Parathyroid adenoma (tissue), 2 donors: ENCODE measurements around the gene OSBPL5.

Source experiments
- H2AFZ ChIP-seq: fragments of 300-600 bp; sonication (generic); one replicate; pipeline ENCODE4 v1.7.0; 2017; ENCODE audit warnings: antibody characterized with exemption, mild to moderate bottlenecking
- H3K27ac ChIP-seq: fragments of 300-600 bp; sonication (generic); one replicate; pipeline ENCODE4 v1.7.0; 2017
- H3K27me3 ChIP-seq: fragments of 300-600 bp; sonication (generic); one replicate; pipeline ENCODE4 v1.7.0; 2017; ENCODE audit warnings: low read length; ENCODE audit not compliant: control insufficient read depth, insufficient read depth
- H3K36me3 ChIP-seq: fragments of 300-600 bp; sonication (generic); one replicate; pipeline ENCODE4 v1.7.0; 2017; ENCODE audit warnings: low read length; ENCODE audit not compliant: control insufficient read depth, insufficient read depth
- H3K4me1 ChIP-seq: fragments of 300-600 bp; sonication (generic); one replicate; pipeline ENCODE4 v1.7.0; 2017; ENCODE audit warnings: control low read depth
- H3K4me2 ChIP-seq: fragments of 300-600 bp; sonication (generic); one replicate; pipeline ENCODE4 v1.7.0; 2017; ENCODE audit warnings: low read length
- H3K4me3 ChIP-seq: fragments of 300-600 bp; sonication (generic); one replicate; pipeline ENCODE4 v1.7.0; 2017; ENCODE audit warnings: low read depth, low read length
- H3K79me2 ChIP-seq: fragments of 300-600 bp; sonication (generic); one replicate; pipeline ENCODE4 v1.7.0; 2017; ENCODE audit warnings: control low read depth
- H3K9ac ChIP-seq: fragments of 300-600 bp; sonication (generic); one replicate; pipeline ENCODE4 v1.7.0; 2017; ENCODE audit warnings: mild to moderate bottlenecking
- H3K9me3 ChIP-seq: fragments of 300-600 bp; sonication (generic); one replicate; pipeline ENCODE4 v1.7.0; 2017; ENCODE audit warnings: low read length; ENCODE audit not compliant: control insufficient read depth
- CTCF ChIP-seq: fragments of 300-600 bp; sonication (generic); IDR thresholded peaks from one replicate; pipeline ENCODE4 v1.7.0; 2017; ENCODE audit warnings: antibody characterized with exemption, mild to moderate bottlenecking
- donor health status: primary hyperparathyroidism.

Gene OSBPL5

GRCh38 chr11:3123305-3123704 is 41.8 kb downstream of the OSBPL5 start:
- Histone ChIP-seq H3K9ac (no peak overlapping the region), H3K27ac (no peak overlapping the region)

GRCh38 chr11:3122775-3123201 is 42.3 kb downstream of the OSBPL5 start:
- Histone ChIP-seq H3K27ac (no peak overlapping the region), H3K36me3 (no peaks in the 10 kb centered on the region), H3K27me3 (no peaks in the 10 kb centered on the region), H3K79me2 (no peaks in the 10 kb centered on the region), H3K9ac (no peak overlapping the region), H3K4me3 (no peak overlapping the region), H2AFZ (no peak overlapping the region), H3K4me1 (peaks cover 2% of the 10 kb centered on the region), H3K4me2 (no peak overlapping the region), H3K9me3 (no peaks in the 10 kb centered on the region)
- TF ChIP-seq CTCF: no peak

More at GRCh38 chr11:3123305-3123704, 41.8 kb downstream of the OSBPL5 start:
- no peaks in the 10 kb centered on the region for H3K9me3 ChIP-seq
- H3K27me3 ChIP-seq: no peaks in the 10 kb centered on the region
- no peak overlapping the region for H2AFZ ChIP-seq
- TF ChIP-seq CTCF: no peak
- H3K36me3 ChIP-seq: no peaks in the 10 kb centered on the region
- H3K4me1 ChIP-seq: peaks cover 2% of the 10 kb centered on the region
- no peak overlapping the region for H3K4me3 ChIP-seq
- no peak overlapping the region for H3K4me2 ChIP-seq
- H3K79me2 ChIP-seq: no peaks in the 10 kb centered on the region

- no peak overlapping the region for H3K27ac ChIP-seq
- TF ChIP-seq CTCF: no peak
- no peak overlapping the region for H3K4me2 ChIP-seq
- H3K27me3 ChIP-seq: no peaks in the 10 kb centered on the region
- H3K79me2 ChIP-seq: no peaks in the 10 kb centered on the region
- no peak overlapping the region for H3K4me3 ChIP-seq
- no peaks in the 10 kb centered on the region for H3K9me3 ChIP-seq
- no peaks in the 10 kb centered on the region for H3K36me3 ChIP-seq
- no peak overlapping the region for H3K9ac ChIP-seq
- H3K4me1 ChIP-seq: peaks cover 2% of the 10 kb centered on the region
- H2AFZ ChIP-seq: no peak overlapping the region
Observed at GRCh38 chr11:3121931-3122774, 43.0 kb downstream of the OSBPL5 start.

- H3K27ac ChIP-seq: no peak overlapping the region
- peaks cover 2% of the 10 kb centered on the region for H3K4me1 ChIP-seq
- H3K9me3 ChIP-seq: no peaks in the 10 kb centered on the region
- H3K9ac ChIP-seq: no peak overlapping the region
- H3K4me2 ChIP-seq: no peak overlapping the region
- no peak overlapping the region for H2AFZ ChIP-seq
- no peaks in the 10 kb centered on the region for H3K36me3 ChIP-seq
- no peak for TF ChIP-seq CTCF
- H3K79me2 ChIP-seq: no peaks in the 10 kb centered on the region
- H3K27me3 ChIP-seq: no peaks in the 10 kb centered on the region
- no peak overlapping the region for H3K4me3 ChIP-seq
Observed at GRCh38 chr11:3121416-3121815, 43.7 kb downstream of the OSBPL5 start.
